ENCODE results near the gene FAM209A. TPM values are rescaled to one million over a fixed set of nuclear protein-coding genes. Genes with fewer than 3 reads are reported as not detected.
"Not testable (repeated sequence)": the region's sequence is repeated elsewhere in the genome, so short reads cannot be mapped to it uniquely, and the experiment has no call there.

Gene FAM209A, protein sequence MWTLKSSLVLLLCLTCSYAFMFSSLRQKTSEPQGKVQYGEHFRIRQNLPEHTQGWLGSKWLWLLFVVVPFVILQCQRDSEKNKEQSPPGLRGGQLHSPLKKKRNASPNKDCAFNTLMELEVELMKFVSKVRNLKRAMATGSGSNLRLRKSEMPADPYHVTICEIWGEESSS
- total RNA-seq (2012; rRNA removed), result 0.22 and 0.25 TPM in 2 replicates

DNA sequence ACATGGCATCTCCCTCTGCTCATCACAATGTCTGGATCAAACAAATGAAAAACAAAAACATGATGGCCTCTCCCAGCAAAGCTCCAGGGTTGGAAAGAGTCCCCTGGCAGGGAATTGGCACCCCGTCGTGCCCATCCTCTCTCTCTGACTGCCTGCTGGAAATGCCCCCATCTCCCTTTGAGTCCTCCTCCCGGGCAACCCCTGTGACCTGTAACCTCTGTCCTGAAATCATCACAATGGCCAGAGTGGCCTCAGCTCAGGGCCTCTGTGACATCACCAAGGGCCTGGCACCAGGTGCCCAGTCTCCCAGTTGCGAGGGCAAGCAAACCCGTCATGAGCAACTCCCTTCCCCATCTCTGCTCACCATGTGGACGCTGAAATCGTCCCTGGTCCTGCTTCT, at the start of gene FAM209A:
TSS of gene FAM209A (plus strand) at position 301 of the 400 bp plus-strand sequence. CDS start at position 366, 65 bp downstream.
- H3K27me3 ChIP-seq (ENCODE audit: control insufficient read depth, insufficient read depth, low read length); H3K4me3 ChIP-seq (ENCODE audit: low read length); H3K9ac ChIP-seq (ENCODE audit: low read depth, low read length); H3K9me3 ChIP-seq (replicated peaks; ENCODE audit: low read length); H3K4me2 ChIP-seq (ENCODE audit: low read length); H3K4me1 ChIP-seq (ENCODE audit: control insufficient read depth, insufficient read depth, low read length): not testable (repeated sequence)
- H3K36me3 ChIP-seq (ENCODE audit: insufficient read depth, low read length), result peaks cover 13% of the 10 kb centered on the region

DNA sequence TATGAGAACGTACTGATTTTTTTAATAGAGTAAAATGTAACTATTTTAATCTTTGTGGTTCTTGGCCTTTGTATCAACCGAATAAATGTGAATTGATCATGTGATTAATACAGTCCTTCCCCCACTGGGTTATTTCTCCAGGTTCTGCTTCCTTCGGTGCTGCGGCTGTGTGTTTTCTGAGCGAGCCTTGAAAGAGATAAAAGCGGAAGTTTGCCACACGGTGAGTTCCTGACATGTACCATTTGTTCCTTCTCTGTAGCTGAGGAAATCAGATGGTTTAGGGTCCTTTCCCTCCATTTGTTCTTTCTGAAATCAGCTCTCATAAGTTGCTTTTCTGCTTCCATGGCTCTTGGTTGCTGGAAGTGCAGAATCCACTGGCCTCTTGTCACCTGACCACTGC, 40.6 kb upstream of the FAM209A start:
- Histone ChIP-seq H3K36me3 (ENCODE audit: insufficient read depth, low read length) (peaks cover 58% of the 10 kb centered on the region), H3K9me3 (replicated peaks; ENCODE audit: low read length) (no peaks in the 10 kb centered on the region), H3K4me2 (ENCODE audit: low read length) (no peak overlapping the region), H3K27me3 (ENCODE audit: control insufficient read depth, insufficient read depth, low read length) (no peaks in the 10 kb centered on the region), H3K4me1 (ENCODE audit: control insufficient read depth, insufficient read depth, low read length) (no peaks in the 10 kb centered on the region), H3K4me3 (ENCODE audit: low read length) (no peak overlapping the region), H3K9ac (ENCODE audit: low read depth, low read length) (no peak overlapping the region)

DNA sequence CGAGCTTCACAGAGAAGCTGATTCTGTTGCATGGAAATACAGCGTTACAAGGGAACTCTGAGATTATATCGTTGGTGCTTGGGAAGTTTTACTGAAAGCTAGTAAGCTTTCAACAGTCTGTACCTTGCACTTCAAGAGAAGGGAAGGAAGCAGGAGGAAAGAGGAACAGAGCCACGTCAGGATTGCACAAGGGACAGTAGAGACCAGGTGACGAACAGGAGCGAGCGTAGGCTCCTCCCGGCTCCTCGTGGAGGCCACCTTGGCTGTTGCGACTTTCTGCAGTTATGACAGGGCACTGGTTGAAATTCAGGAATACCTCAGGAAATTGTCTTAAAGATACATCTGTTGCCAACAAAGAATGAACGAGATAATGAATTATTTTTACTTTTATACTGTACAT, 37.3 kb upstream of the FAM209A start:
- Histone ChIP-seq H3K9ac (ENCODE audit: low read depth, low read length) (no peak overlapping the region), H3K27me3 (ENCODE audit: control insufficient read depth, insufficient read depth, low read length) (no peaks in the 10 kb centered on the region), H3K4me2 (ENCODE audit: low read length) (no peak overlapping the region), H3K36me3 (ENCODE audit: insufficient read depth, low read length) (peaks cover 51% of the 10 kb centered on the region), H3K4me1 (ENCODE audit: control insufficient read depth, insufficient read depth, low read length) (no peaks in the 10 kb centered on the region), H3K9me3 (replicated peaks; ENCODE audit: low read length) (no peaks in the 10 kb centered on the region), H3K4me3 (ENCODE audit: low read length) (no peak overlapping the region)

DNA sequence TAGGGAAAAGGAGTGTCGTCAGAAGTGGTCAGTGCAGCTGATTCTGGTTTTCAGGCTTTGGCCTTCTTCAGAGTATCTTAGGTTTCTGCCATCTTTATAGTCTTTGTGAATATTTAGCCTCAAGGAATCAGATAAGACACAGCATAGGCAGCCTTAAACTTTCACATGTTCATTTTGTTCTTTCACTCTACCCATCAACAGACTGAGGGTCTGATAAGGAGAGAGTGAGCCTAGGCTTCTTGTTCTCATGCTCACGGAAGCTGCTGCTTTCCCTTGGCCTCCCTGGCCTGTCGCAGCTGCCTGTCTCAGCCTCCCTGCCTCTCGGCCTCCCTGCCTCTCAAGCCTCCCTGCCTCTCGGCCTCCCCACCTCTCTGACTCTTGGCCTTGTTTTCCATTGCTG, 36.0 kb upstream of the FAM209A start:
- Histone ChIP-seq H3K4me1 (ENCODE audit: control insufficient read depth, insufficient read depth, low read length) (no peaks in the 10 kb centered on the region), H3K36me3 (ENCODE audit: insufficient read depth, low read length) (peaks cover 48% of the 10 kb centered on the region), H3K4me3 (ENCODE audit: low read length) (no peak overlapping the region), H3K27me3 (ENCODE audit: control insufficient read depth, insufficient read depth, low read length) (no peaks in the 10 kb centered on the region), H3K9ac (ENCODE audit: low read depth, low read length) (no peak overlapping the region), H3K9me3 (replicated peaks; ENCODE audit: low read length) (no peaks in the 10 kb centered on the region), H3K4me2 (ENCODE audit: low read length) (no peak overlapping the region)

GRCh38 chr20:56501116-56501515, 23.4 kb upstream of the FAM209A start:
- Histone ChIP-seq H3K9me3 (replicated peaks; ENCODE audit: low read length) (no peaks in the 10 kb centered on the region), H3K4me1 (ENCODE audit: control insufficient read depth, insufficient read depth, low read length) (no peaks in the 10 kb centered on the region), H3K4me2 (ENCODE audit: low read length) (no peak overlapping the region), H3K4me3 (ENCODE audit: low read length) (no peak overlapping the region), H3K9ac (ENCODE audit: low read depth, low read length) (no peak overlapping the region), H3K27me3 (ENCODE audit: control insufficient read depth, insufficient read depth, low read length) (no peaks in the 10 kb centered on the region), H3K36me3 (ENCODE audit: insufficient read depth, low read length) (peaks cover 18% of the 10 kb centered on the region)

DNA sequence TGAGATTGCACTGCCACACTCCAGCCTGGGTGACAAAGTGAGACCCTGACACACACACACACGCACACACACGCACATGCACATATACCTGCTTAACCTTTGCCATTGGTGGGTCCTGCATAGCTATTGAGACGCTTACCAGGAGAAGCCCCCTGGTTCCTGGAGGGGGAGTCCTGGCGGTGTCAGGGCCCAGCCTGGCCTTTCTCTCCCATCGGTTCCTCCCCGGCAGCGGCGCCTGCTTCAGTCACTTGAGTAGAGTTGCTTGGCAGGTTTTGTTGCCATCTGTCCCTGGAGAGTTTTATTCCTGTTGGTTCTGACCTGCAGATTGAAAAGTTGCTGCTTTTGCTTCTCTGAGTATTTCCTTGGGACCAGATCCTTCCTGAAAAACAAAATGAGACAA, 20.6 kb upstream of the FAM209A start:
- Histone ChIP-seq H3K4me2 (ENCODE audit: low read length) (no peak overlapping the region), H3K4me3 (ENCODE audit: low read length) (no peak overlapping the region), H3K36me3 (ENCODE audit: insufficient read depth, low read length) (peaks cover 8% of the 10 kb centered on the region), H3K9ac (ENCODE audit: low read depth, low read length) (no peak overlapping the region), H3K9me3 (replicated peaks; ENCODE audit: low read length) (no peaks in the 10 kb centered on the region), H3K4me1 (ENCODE audit: control insufficient read depth, insufficient read depth, low read length) (no peaks in the 10 kb centered on the region), H3K27me3 (ENCODE audit: control insufficient read depth, insufficient read depth, low read length) (no peaks in the 10 kb centered on the region)

DNA sequence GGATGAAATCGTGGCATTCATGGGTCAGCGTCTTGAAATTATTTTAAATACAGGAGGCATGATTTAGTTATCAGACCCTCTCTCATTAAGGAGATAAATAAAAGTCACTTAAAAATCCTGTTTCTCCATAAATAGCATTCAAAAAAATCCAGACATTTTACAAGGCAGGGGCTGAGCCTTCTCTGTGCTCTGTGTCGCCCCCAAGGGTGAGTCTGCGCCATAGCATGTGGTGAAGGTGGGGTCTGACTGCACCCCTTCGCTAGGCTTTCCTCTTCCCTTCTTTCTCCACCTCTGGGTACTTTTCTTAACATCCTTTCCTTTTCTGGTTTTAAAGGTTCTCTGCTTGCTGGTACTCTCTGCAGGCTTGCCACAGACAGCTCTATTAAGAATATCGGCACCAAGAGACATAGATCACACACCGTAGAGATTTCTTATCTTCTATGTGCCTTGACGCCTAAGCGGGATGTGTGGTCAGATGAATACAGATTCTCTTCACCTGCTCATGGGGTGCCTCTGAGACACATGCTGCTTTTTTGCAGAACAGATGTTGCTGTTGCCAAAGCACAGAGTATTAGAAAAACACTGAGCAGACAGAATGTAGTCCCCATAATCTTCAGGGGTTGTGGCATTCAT, 20.1 kb upstream of the FAM209A start:
- no peak overlapping the region for H3K4me2 ChIP-seq (ENCODE audit: low read length)
- H3K4me3 ChIP-seq (ENCODE audit: low read length), result no peak overlapping the region
- H3K9me3 ChIP-seq (replicated peaks; ENCODE audit: low read length), result no peaks in the 10 kb centered on the region
- H3K4me1 ChIP-seq (ENCODE audit: control insufficient read depth, insufficient read depth, low read length), result no peaks in the 10 kb centered on the region
- no peak overlapping the region for H3K9ac ChIP-seq (ENCODE audit: low read depth, low read length)
- H3K27me3 ChIP-seq (ENCODE audit: control insufficient read depth, insufficient read depth, low read length), result no peaks in the 10 kb centered on the region
- peaks cover 8% of the 10 kb centered on the region for H3K36me3 ChIP-seq (ENCODE audit: insufficient read depth, low read length)

GRCh38 chr20:56506103-56506502, 18.4 kb upstream of the FAM209A start:
- H3K27me3 ChIP-seq (ENCODE audit: control insufficient read depth, insufficient read depth, low read length), result no peaks in the 10 kb centered on the region
- no peaks in the 10 kb centered on the region for H3K9me3 ChIP-seq (replicated peaks; ENCODE audit: low read length)
- H3K9ac ChIP-seq (ENCODE audit: low read depth, low read length), result no peak overlapping the region
- H3K36me3 ChIP-seq (ENCODE audit: insufficient read depth, low read length), result peaks cover 8% of the 10 kb centered on the region
- no peaks in the 10 kb centered on the region for H3K4me1 ChIP-seq (ENCODE audit: control insufficient read depth, insufficient read depth, low read length)
- H3K4me2 ChIP-seq (ENCODE audit: low read length), result no peak overlapping the region
- no peak overlapping the region for H3K4me3 ChIP-seq (ENCODE audit: low read length)

GRCh38 chr20:56511926-56512325, 12.6 kb upstream of the FAM209A start:
- no peak overlapping the region for H3K4me2 ChIP-seq (ENCODE audit: low read length)
- peaks cover 13% of the 10 kb centered on the region for H3K36me3 ChIP-seq (ENCODE audit: insufficient read depth, low read length)
- no peak overlapping the region for H3K9ac ChIP-seq (ENCODE audit: low read depth, low read length)
- H3K27me3 ChIP-seq (ENCODE audit: control insufficient read depth, insufficient read depth, low read length), result no peaks in the 10 kb centered on the region
- no peaks in the 10 kb centered on the region for H3K9me3 ChIP-seq (replicated peaks; ENCODE audit: low read length)
- no peaks in the 10 kb centered on the region for H3K4me1 ChIP-seq (ENCODE audit: control insufficient read depth, insufficient read depth, low read length)
- no peak overlapping the region for H3K4me3 ChIP-seq (ENCODE audit: low read length)

GRCh38 chr20:56513161-56514150, 11.1 kb upstream of the FAM209A start:
- H3K4me2 ChIP-seq (ENCODE audit: low read length), result no peak overlapping the region
- no peak overlapping the region for H3K4me3 ChIP-seq (ENCODE audit: low read length)
- H3K36me3 ChIP-seq (ENCODE audit: insufficient read depth, low read length), result peaks cover 28% of the 10 kb centered on the region

GRCh38 chr20:56516631-56517030, 7.9 kb upstream of the FAM209A start:
- H3K4me2 ChIP-seq (ENCODE audit: low read length), result no peak overlapping the region
- H3K9ac ChIP-seq (ENCODE audit: low read depth, low read length), result no peak overlapping the region
- no peaks in the 10 kb centered on the region for H3K27me3 ChIP-seq (ENCODE audit: control insufficient read depth, insufficient read depth, low read length)
- H3K4me3 ChIP-seq (ENCODE audit: low read length), result no peak overlapping the region
- H3K36me3 ChIP-seq (ENCODE audit: insufficient read depth, low read length), result peaks cover 52% of the 10 kb centered on the region
- H3K4me1 ChIP-seq (ENCODE audit: control insufficient read depth, insufficient read depth, low read length), result no peaks in the 10 kb centered on the region
- H3K9me3 ChIP-seq (replicated peaks; ENCODE audit: low read length), result peaks cover 6% of the 10 kb centered on the region

More at GRCh38 chr20:56513161-56514150, 11.1 kb upstream of the FAM209A start:
- Histone ChIP-seq H3K27me3 (ENCODE audit: control insufficient read depth, insufficient read depth, low read length) (no peaks in the 10 kb centered on the region), H3K9me3 (replicated peaks; ENCODE audit: low read length) (no peaks in the 10 kb centered on the region), H3K4me1 (ENCODE audit: control insufficient read depth, insufficient read depth, low read length) (no peaks in the 10 kb centered on the region), H3K9ac (ENCODE audit: low read depth, low read length) (no peak overlapping the region)
